Left ventricle myocardium inferior (tissue), 1 donor: Measurements from ENCODE around the gene CHPF. TPM values are rescaled to one million over a fixed set of nuclear protein-coding genes. Genes with fewer than 3 reads are reported as not detected.
A peak's percentile ranks its signal among the peaks of the same experiment; 100 is the strongest.

ENCODE experiments used
- DNase-seq: peaks from one replicate; pipeline ENCODE4 v3.0.0-alpha.2; 2020
- H3K27ac ChIP-seq: fragments of 200-600 bp; replicated peaks from 2 replicates; pipeline ENCODE4 v1.8.0; 2021
- H3K27me3 ChIP-seq: fragments of 200-600 bp; 2 replicates; pipeline ENCODE4 v1.8.0; 2021; ENCODE audit warnings: low read depth
- H3K36me3 ChIP-seq: fragments of 200-600 bp; 2 replicates; pipeline ENCODE4 v1.8.0; 2021
- H3K4me1 ChIP-seq: fragments of 200-600 bp; 2 replicates; pipeline ENCODE4 v1.8.0; 2021
- H3K4me3 ChIP-seq: fragments of 200-600 bp; 2 replicates; pipeline ENCODE4 v1.8.0; 2021; ENCODE audit warnings: mild to moderate bottlenecking, moderate library complexity
- H3K9me3 ChIP-seq: fragments of 200-600 bp; replicated peaks from 2 replicates; pipeline ENCODE4 v1.8.0; 2021
- intact Hi-C: fragments of 100-400 bp; cut with micrococcal nuclease; formaldehyde crosslinking; loops from one replicate; pipeline ENCODE4 v1.11.0; 2022
- total RNA-seq: library from RNA; stranded (reverse); fragmentation: NEBNext Ultra II Directional; extraction: Animal tissue kit (Norgen Biotek cat#: 25700); gene quantifications from one replicate; pipeline ENCODE4 v1.2.1, GENCODE V29; 2021
- TF ChIP-seq, protein P1 (sequence below): fragments of 200-600 bp; IDR thresholded peaks from 2 replicates; pipeline ENCODE4 v1.8.0; 2021; ENCODE audit warnings: antibody characterized with exemption, mild to moderate bottlenecking, borderline replicate concordance
- donor health status: DM: no; HTN: yes; CAD: no; lungs with severe emphysema.

CHPF gene
- total RNA-seq, 1 donor from 2014 or later: 104 TPM

DNA sequence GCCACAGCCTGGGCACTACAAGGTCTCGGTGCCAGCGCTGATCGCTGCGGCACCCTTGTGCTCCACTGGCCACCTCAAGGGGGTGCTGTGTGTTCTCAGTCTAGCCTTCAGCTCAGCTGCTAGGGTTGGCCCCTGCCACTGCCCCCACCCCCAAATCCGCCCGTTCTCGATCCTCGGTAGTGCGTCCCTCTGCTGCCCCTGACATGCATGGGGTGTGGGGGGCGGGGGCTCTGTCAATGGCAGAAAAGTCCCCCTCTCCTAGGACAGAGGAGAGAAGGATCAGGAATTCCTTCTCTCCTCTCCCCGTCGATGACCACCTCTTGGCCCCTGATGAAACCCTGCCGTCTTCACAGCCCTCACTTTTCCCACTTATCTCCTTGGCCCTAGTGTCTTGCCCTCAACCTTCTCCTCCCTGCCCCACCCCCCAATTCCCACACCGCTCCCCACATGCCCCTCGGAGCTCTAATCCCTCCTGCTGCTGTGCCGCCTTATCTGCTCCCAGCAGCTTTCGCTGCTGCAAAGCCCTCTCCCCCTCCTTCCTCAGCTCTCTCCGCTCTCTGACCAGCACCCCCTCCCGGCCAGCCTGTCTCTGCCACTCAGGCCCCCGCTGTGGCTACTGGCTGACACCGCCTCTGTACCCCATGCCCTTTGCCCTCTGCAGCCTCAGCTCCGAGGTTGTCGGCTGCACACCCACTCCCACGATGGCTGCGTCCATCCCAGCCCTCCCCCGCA, 33.7 kb downstream of the CHPF start:
- Histone ChIP-seq H3K4me3 (peak overlapping the region; percentile 55), H3K27ac (no peak overlapping the region), H3K4me1 (peaks cover 51% of the 10 kb centered on the region), H3K36me3 (peaks cover 19% of the 10 kb centered on the region), H3K9me3 (no peaks in the 10 kb centered on the region), H3K27me3 (peaks cover 58% of the 10 kb centered on the region)
- DNase-seq: peak; percentile 51
- TF ChIP-seq, protein P1, sequence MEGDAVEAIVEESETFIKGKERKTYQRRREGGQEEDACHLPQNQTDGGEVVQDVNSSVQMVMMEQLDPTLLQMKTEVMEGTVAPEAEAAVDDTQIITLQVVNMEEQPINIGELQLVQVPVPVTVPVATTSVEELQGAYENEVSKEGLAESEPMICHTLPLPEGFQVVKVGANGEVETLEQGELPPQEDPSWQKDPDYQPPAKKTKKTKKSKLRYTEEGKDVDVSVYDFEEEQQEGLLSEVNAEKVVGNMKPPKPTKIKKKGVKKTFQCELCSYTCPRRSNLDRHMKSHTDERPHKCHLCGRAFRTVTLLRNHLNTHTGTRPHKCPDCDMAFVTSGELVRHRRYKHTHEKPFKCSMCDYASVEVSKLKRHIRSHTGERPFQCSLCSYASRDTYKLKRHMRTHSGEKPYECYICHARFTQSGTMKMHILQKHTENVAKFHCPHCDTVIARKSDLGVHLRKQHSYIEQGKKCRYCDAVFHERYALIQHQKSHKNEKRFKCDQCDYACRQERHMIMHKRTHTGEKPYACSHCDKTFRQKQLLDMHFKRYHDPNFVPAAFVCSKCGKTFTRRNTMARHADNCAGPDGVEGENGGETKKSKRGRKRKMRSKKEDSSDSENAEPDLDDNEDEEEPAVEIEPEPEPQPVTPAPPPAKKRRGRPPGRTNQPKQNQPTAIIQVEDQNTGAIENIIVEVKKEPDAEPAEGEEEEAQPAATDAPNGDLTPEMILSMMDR: peak; percentile 72
- intact Hi-C loops: no loop called here

DNA sequence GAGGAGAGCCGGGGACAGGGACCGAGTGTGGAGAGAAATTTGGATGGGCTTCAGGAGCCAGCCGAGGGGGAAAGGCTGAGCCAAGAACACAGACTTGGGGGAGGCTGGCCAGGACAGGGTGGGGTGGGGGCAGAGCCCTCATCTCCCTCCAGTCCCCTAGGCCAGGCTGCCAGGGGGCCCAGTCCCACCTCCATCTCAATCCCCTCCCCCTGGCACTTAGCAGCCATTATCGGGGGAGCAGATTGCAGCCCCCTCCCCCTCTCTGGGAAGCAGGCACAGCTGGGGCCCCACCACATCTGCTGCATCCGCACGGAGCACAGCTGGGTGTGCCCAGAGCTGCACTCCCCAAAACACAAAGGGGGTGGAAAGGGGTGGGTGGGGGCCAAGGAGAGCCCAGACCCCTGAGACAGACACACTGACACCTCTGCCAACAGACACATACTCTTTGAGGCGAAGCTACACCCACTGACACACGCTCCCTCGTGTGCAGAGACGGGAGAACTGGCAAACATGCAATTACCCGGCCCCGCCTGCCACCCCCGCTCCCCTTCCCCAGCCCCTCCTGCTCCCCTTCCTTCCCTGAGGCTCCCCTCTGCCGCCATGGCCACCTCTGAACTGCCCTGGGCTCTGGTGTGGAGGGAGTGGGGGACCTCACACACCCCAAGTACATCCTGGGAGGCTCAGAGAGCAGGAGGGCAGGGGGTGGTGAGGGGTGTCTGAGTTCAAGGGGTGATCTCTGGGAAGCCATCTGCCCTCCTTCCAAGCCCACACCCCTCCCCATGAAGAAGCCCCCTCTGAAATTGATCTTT, 34.4 kb downstream of the CHPF start:
- intact Hi-C loops: no loop called here
- no peaks in the 10 kb centered on the region for H3K9me3 ChIP-seq
- TF ChIP-seq, protein P1: no peak
- H3K4me1 ChIP-seq: peaks cover 44% of the 10 kb centered on the region
- H3K36me3 ChIP-seq: peaks cover 26% of the 10 kb centered on the region
- DNase-seq: no peak
- peak overlapping the region; percentile 55 for H3K4me3 ChIP-seq
- peaks cover 50% of the 10 kb centered on the region for H3K27me3 ChIP-seq
- no peak overlapping the region for H3K27ac ChIP-seq

DNA sequence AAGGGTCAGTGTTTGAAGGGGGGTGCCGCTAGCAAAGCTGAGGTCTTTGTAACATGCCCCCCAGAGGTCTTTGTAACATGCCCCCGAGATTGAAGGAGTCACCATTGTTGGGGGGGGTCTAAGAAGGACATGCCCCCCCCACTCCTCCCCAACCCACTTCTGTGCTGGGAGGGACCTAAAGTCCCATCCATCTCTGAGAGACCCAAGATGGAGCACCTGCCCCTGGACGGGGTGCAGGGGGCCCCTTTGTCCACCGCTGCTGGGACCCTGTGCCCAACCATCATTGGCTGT, 35.2 kb downstream of the CHPF start:
- no peak for DNase-seq
- TF ChIP-seq, protein P1: no peak
- Histone ChIP-seq H3K4me3 (no peak overlapping the region), H3K27me3 (peaks cover 42% of the 10 kb centered on the region), H3K36me3 (peaks cover 34% of the 10 kb centered on the region), H3K4me1 (peaks cover 38% of the 10 kb centered on the region), H3K27ac (no peak overlapping the region), H3K9me3 (no peaks in the 10 kb centered on the region)
- intact Hi-C loops: no loop called here

DNA sequence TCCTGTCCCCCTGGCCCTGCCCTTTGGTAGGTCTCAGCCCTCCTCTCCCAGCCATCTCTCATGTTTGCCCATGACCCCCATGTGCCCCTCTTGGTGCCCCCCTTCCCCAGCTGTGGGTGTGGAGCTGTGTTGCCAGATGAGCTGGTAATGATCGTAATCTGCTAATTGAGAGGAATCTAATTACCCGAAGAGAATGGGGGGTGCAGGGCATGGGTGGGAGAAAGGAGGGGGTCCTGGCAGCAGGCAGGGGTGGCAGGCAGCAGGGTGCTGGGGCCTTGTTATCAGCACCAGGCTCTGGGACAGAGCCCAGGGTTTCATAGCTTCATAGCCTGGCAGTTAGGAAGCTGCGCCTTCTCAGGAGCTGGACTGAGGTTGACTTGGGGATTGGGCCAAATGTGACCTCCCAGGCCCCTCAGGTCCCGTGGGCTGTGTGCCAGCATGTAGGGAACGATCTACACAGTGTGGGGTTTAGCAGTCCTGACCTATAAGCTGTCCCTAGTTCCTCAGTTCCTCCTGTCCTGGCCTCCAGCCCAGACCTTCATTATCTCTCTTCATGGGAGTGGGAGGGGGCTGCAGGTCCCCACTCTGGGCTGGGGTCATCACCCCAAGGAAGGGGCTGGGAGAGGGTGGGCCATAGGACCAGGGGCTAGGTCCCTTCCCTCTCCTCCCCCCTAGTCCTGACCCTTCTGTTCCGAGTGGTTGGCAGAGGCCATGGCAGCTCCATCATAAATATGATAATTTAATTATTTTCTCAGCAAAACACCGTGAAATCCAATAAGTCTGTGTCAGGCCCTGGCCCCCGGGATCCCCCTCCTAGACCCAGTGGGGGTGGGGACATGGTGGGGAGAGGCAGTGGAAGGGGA, 35.8 kb downstream of the CHPF start:
- no peak for DNase-seq
- Histone ChIP-seq H3K4me3 (no peak overlapping the region), H3K36me3 (peaks cover 39% of the 10 kb centered on the region), H3K27me3 (peaks cover 37% of the 10 kb centered on the region), H3K9me3 (no peaks in the 10 kb centered on the region), H3K4me1 (peaks cover 38% of the 10 kb centered on the region), H3K27ac (no peak overlapping the region)
- intact Hi-C loops: no loop called here
- TF ChIP-seq, protein P1: no peak

DNA sequence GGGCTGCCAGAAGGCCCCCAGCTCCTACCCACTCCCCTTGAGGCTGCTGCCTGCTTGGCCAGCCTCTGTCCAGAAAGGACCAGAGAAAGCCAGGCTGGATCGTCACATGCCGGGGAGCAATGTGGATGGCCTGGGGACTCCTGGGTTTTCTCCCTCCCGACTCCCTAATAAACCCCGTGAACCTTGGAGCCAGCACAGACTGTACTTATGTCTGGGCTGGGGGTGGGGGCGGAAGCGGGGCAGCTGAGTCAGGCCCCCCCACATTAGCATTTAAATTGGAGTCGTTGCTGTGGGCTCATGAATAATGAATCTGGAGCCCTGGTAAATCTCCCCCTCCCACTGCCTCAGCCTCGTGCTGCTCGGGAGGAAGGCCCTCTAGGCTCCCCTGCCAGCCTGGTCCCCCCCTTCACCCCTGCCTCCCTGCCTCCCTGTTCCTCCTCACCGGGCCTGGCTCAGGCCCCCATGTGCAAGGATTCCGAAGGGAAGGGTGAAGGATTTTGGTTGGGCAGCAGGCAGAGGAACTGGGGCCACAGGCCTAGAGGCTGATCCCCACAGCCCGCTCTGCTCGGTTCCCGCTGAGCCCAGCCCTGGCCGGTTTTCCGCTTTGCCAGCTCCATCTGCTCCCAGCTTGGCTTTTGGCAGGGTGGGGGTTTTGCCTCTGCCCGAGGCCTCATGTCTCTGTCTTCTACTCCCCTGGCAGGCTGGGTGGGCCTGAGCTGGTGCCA, 36.6 kb downstream of the CHPF start:
- Histone ChIP-seq H3K36me3 (peaks cover 47% of the 10 kb centered on the region), H3K4me1 (peaks cover 38% of the 10 kb centered on the region), H3K4me3 (no peak overlapping the region), H3K9me3 (no peaks in the 10 kb centered on the region), H3K27me3 (peaks cover 28% of the 10 kb centered on the region), H3K27ac (no peak overlapping the region)
- TF ChIP-seq, protein P1: no peak
- no peak for DNase-seq
- intact Hi-C loops: no loop called here
